CD4-positive, alpha-beta T cell treated with Interleukin-6 for 4 hours (primary cell): Measurements from ENCODE around the gene IPMK.

Experiments
- DNase-seq: peaks from one replicate; pipeline ENCODE4 v3.0.0-alpha.2; 2020; ENCODE audit warnings: mixed read lengths

Gene IPMK

GRCh38 chr10:58150290-58150689 lies 117.4 kb downstream of the IPMK start:
- no peak for DNase-seq

GRCh38 chr10:58143944-58144343 lies 123.8 kb downstream of the IPMK start:
- DNase-seq: no peak
